Type B pancreatic cell (in vitro differentiated cells): ENCODE measurements around the gene LPIN1. TPM values are rescaled to one million over a fixed set of nuclear protein-coding genes. Genes with fewer than 3 reads are reported as not detected.

Source experiments
- DNase-seq: peaks from one replicate; pipeline ENCODE4 v3.0.0; 2021; ENCODE audit warnings: mixed read lengths; ENCODE audit not compliant: unreplicated experiment; ENCODE audit errors: extremely low spot score
- H3K27ac Mint-ChIP-seq: 2 replicates; pipeline ENCODE4 v1.8.0; 2021; ENCODE audit warnings: mild to moderate bottlenecking, mixed read lengths
- H3K27me3 Mint-ChIP-seq: 2 replicates; pipeline ENCODE4 v1.8.0; 2021; ENCODE audit warnings: mixed read lengths
- H3K36me3 Mint-ChIP-seq: 2 replicates; pipeline ENCODE4 v1.8.0; 2021; ENCODE audit warnings: mixed read lengths
- H3K4me1 Mint-ChIP-seq: one replicate; pipeline ENCODE4 v1.8.0; 2021; ENCODE audit warnings: mixed read lengths; ENCODE audit not compliant: unreplicated experiment
- H3K4me3 Mint-ChIP-seq: 2 replicates; pipeline ENCODE4 v1.8.0; 2021; ENCODE audit warnings: mild to moderate bottlenecking, mixed read lengths
- H3K9me3 Mint-ChIP-seq: 2 replicates; pipeline ENCODE4 v1.8.0; 2021; ENCODE audit warnings: mixed read lengths
- total RNA-seq: library from RNA; stranded (reverse); gene quantifications from 2 replicates; pipeline ENCODE4 v1.2.1, GENCODE V29; 2021; ENCODE audit warnings: low replicate concordance
- TF ChIP-seq, protein P1 (sequence below): fragments of 200-600 bp; sonication (generic); conservative IDR thresholded peaks from 2 replicates; pipeline ENCODE4 v1.5.0; 2021; ENCODE audit warnings: antibody characterized with exemption, mild to moderate bottlenecking

Gene LPIN1
- total RNA-seq, 1 donor from 2014 or later: 26.8 TPM

DNA sequence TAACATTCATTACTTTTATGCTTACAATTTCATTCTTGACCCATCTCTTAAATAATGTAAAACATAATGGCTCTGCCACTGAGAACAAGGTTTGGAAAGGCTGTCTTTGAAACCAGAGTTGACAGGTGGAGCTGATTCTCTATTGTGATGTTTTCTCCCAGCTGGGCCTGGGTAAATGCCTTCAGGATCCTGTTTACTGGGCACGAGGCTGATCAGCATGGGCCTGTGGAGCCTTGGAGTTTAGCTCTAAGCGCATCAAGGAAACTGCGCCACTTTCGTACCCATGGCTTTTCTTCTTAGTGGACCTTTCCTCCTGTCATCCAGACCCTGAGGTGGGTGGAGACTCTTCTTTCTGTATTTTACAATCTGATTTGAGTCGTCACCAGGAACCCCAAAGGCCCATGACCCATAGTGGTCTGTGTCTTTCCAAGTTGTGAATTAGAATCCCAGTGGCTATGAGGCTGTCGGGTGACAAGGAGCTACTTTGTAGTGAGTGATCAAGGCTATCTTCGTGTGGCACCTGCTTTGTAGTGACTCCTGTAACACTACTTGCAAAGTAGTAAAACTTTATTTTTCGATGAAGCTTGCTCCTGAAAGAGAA is 123.1 kb downstream of the LPIN1 start:
- no peaks in the 10 kb centered on the region for H3K27me3 Mint-ChIP-seq
- H3K27ac Mint-ChIP-seq: no peak overlapping the region
- H3K36me3 Mint-ChIP-seq: peaks cover 1% of the 10 kb centered on the region
- peaks cover 23% of the 10 kb centered on the region for H3K4me1 Mint-ChIP-seq
- H3K9me3 Mint-ChIP-seq: no peaks in the 10 kb centered on the region
- no peak overlapping the region for H3K4me3 Mint-ChIP-seq
- DNase-seq: no peak
- TF ChIP-seq, protein P1, sequence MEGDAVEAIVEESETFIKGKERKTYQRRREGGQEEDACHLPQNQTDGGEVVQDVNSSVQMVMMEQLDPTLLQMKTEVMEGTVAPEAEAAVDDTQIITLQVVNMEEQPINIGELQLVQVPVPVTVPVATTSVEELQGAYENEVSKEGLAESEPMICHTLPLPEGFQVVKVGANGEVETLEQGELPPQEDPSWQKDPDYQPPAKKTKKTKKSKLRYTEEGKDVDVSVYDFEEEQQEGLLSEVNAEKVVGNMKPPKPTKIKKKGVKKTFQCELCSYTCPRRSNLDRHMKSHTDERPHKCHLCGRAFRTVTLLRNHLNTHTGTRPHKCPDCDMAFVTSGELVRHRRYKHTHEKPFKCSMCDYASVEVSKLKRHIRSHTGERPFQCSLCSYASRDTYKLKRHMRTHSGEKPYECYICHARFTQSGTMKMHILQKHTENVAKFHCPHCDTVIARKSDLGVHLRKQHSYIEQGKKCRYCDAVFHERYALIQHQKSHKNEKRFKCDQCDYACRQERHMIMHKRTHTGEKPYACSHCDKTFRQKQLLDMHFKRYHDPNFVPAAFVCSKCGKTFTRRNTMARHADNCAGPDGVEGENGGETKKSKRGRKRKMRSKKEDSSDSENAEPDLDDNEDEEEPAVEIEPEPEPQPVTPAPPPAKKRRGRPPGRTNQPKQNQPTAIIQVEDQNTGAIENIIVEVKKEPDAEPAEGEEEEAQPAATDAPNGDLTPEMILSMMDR: no peak

GRCh38 chr2:11870064-11870463 is 123.6 kb downstream of the LPIN1 start:
- TF ChIP-seq, protein P1: no peak
- Mint-ChIP-seq H3K36me3 (no peaks in the 10 kb centered on the region), H3K4me1 (peaks cover 20% of the 10 kb centered on the region), H3K9me3 (no peaks in the 10 kb centered on the region), H3K27ac (no peak overlapping the region), H3K27me3 (no peaks in the 10 kb centered on the region), H3K4me3 (no peak overlapping the region)
- no peak for DNase-seq

DNA sequence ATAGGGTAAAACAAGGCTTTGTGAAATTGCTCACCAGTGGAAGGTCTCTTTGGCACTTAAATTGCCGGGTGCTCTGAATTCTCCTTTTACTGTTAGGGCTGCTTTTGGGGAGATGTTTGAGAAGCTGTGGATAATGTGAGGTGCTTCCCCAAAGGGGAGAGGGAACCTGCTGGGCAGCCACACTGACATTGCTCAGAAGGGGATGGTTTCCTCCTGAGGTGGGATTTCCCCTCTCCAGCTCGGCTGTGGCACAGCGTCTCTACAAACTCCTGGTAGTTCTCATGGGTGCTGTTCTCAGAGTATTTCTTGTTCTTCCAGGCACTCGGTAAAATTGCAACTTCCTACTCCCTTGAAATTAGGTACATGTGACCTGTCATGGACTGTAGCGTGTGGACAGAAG is 124.2 kb downstream of the LPIN1 start:
- TF ChIP-seq, protein P1: no peak
- Mint-ChIP-seq H3K27me3 (peaks cover 2% of the 10 kb centered on the region), H3K9me3 (peaks cover 4% of the 10 kb centered on the region), H3K4me1 (peaks cover 24% of the 10 kb centered on the region), H3K27ac (no peak overlapping the region), H3K4me3 (no peak overlapping the region), H3K36me3 (no peaks in the 10 kb centered on the region)
- no peak for DNase-seq

GRCh38 chr2:11871421-11871820 is 125.0 kb downstream of the LPIN1 start:
- DNase-seq: no peak
- Mint-ChIP-seq H3K9me3 (peaks cover 6% of the 10 kb centered on the region), H3K27me3 (peaks cover 4% of the 10 kb centered on the region), H3K4me1 (peaks cover 18% of the 10 kb centered on the region), H3K4me3 (no peak overlapping the region), H3K27ac (no peak overlapping the region), H3K36me3 (no peaks in the 10 kb centered on the region)
- TF ChIP-seq, protein P1: no peak

DNA sequence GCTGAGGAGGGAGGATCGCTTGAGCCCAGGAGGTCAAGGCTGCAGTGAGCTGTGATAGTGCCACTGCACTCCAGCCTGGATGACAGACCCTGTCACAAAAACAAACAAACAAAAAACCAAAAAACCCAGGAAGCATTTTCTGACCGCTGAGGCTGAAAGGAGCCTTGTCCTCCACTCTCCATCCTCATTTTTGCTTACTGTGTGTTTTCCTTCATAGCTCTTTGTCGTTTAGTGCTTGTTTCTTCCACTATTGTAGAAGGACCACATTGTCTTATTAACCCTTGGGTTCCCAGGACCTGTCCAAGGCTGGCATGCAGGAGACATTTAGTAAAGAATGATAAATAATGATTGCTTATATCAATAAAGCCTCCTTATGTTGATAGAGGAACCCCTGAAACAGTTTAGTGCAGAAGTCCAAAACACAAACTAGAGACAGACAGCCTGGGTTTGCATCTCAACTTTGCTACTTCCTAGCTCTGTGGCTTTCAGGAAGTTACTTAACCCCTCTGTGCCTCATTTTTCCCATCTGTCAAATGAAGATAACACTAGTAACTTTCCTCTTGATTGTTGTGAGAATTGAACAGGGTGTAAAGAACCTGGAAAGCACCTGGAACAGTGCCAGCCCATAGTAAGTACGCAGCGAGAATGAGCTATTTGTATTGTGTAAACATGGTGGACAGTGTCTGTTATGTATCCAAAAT is 126.0 kb downstream of the LPIN1 start:
- no peak for DNase-seq
- Mint-ChIP-seq H3K27ac (no peak overlapping the region), H3K36me3 (no peaks in the 10 kb centered on the region), H3K4me1 (peaks cover 18% of the 10 kb centered on the region), H3K9me3 (peaks cover 6% of the 10 kb centered on the region), H3K27me3 (peaks cover 4% of the 10 kb centered on the region), H3K4me3 (no peak overlapping the region)
- TF ChIP-seq, protein P1: no peak
